Measurements from ENCODE around the gene PYDC1. TPM values are rescaled to one million over a fixed set of nuclear protein-coding genes. Genes with fewer than 3 reads are reported as not detected.

The PYDC1 gene
- total RNA-seq, 3 donors from 2014 or later = not detected

GRCh38 chr16:31221357-31222160 lies 4.6 kb upstream of the PYDC1 start:
- peaks cover 0 to 4% of the 10 kb centered on the region in 2 donors for H3K4me1 ChIP-seq
- peaks cover 4 to 23% of the 10 kb centered on the region in 2 donors for H3K27me3 ChIP-seq
- TF ChIP-seq, protein P1, sequence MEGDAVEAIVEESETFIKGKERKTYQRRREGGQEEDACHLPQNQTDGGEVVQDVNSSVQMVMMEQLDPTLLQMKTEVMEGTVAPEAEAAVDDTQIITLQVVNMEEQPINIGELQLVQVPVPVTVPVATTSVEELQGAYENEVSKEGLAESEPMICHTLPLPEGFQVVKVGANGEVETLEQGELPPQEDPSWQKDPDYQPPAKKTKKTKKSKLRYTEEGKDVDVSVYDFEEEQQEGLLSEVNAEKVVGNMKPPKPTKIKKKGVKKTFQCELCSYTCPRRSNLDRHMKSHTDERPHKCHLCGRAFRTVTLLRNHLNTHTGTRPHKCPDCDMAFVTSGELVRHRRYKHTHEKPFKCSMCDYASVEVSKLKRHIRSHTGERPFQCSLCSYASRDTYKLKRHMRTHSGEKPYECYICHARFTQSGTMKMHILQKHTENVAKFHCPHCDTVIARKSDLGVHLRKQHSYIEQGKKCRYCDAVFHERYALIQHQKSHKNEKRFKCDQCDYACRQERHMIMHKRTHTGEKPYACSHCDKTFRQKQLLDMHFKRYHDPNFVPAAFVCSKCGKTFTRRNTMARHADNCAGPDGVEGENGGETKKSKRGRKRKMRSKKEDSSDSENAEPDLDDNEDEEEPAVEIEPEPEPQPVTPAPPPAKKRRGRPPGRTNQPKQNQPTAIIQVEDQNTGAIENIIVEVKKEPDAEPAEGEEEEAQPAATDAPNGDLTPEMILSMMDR (IDR thresholded peaks at IDR 0.05) = no peak
- no peak for TF ChIP-seq POLR2AphosphoS5 (IDR thresholded peaks at IDR 0.05)
- no peak for TF ChIP-seq POLR2A (IDR thresholded peaks at IDR 0.05)

DNA sequence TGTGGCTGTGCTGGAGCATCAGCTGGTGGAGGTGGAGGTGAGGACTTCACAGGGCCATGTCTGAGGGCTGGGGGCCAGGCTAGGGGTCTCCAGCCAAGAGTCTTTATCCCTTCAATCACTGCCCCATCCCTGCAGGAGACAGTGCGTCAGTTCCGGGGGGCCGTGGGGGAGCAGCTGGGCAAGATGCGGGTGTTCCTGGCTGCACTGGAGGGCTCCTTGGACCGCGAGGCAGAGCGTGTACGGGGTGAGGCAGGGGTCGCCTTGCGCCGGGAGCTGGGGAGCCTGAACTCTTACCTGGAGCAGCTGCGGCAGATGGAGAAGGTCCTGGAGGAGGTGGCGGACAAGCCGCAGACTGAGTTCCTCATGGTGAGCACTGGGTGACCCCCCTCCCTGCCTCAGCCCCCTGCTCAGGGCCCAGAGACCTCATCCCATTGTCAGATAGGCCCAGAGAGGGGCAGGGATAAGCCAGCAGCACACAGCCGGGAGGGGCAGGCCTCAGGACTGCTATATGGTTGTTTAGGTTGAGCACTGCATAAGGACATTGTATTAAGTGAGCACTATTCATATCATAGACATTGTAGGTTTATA lies 2.3 kb upstream of the PYDC1 start:
- no peak overlapping the region for H3K27ac ChIP-seq
- intact Hi-C loops (cut with DNase I; ENCODE audit: low total_unique reads) = no loop called here
- H3K4me3 ChIP-seq = no peak overlapping the region
- no peak for DNase-seq (ENCODE audit: low spot score in 2 of 2)
- H3K27me3 ChIP-seq = peaks cover 4 to 25% of the 10 kb centered on the region in 2 donors
- H3K4me1 ChIP-seq = peaks cover 0 to 7% of the 10 kb centered on the region in 2 donors
- H3K36me3 ChIP-seq = no peaks in the 10 kb centered on the region
- no peaks in the 10 kb centered on the region for H3K9me3 ChIP-seq
- TF ChIP-seq, protein P1 (IDR thresholded peaks at IDR 0.05) = no peak
- TF ChIP-seq POLR2AphosphoS5 (IDR thresholded peaks at IDR 0.05) (no peak), POLR2A (IDR thresholded peaks at IDR 0.05) (no peak)

More at GRCh38 chr16:31221357-31222160, 4.6 kb upstream of the PYDC1 start:
- H3K9me3 ChIP-seq = no peaks in the 10 kb centered on the region
- intact Hi-C loops (cut with DNase I; ENCODE audit: low total_unique reads) = no loop called here
- no peak overlapping the region for H3K4me3 ChIP-seq
- DNase-seq (ENCODE audit: low spot score in 2 of 2) = no peak
- H3K27ac ChIP-seq = no peak overlapping the region
- H3K36me3 ChIP-seq = no peaks in the 10 kb centered on the region

- Histone ChIP-seq H3K27me3 (peaks cover 4 to 25% of the 10 kb centered on the region in 2 donors), H3K36me3 (no peaks in the 10 kb centered on the region), H3K4me3 (peak overlapping the region in 2 of 3 donors; percentile 55 to 71), H3K4me1 (peaks cover 0 to 7% of the 10 kb centered on the region in 2 donors), H3K27ac (no peak overlapping the region), H3K9me3 (no peaks in the 10 kb centered on the region)
- no peak for DNase-seq (ENCODE audit: low spot score in 2 of 2)
- TF ChIP-seq, protein P1 (IDR thresholded peaks at IDR 0.05) = no peak
- TF ChIP-seq POLR2AphosphoS5 (IDR thresholded peaks at IDR 0.05) (no peak), POLR2A (IDR thresholded peaks at IDR 0.05) (no peak)
- intact Hi-C loops (cut with DNase I; ENCODE audit: low total_unique reads) = no loop called here
These were observed 198 bp upstream of the PYDC1 start for GRCh38 chr16:31217136-31217530.

GRCh38 chr16:31215287-31216162 lies 1.4 kb downstream of the PYDC1 start:
- peaks cover 4 to 25% of the 10 kb centered on the region in 2 donors for H3K27me3 ChIP-seq
- H3K9me3 ChIP-seq = no peaks in the 10 kb centered on the region
- H3K4me3 ChIP-seq = peak overlapping the region; percentile 41 to 71 (median 55)
- intact Hi-C loops (cut with DNase I; ENCODE audit: low total_unique reads) = no loop called here
- H3K27ac ChIP-seq = no peak overlapping the region
- H3K36me3 ChIP-seq = no peaks in the 10 kb centered on the region
- peak in 1 of 2 donors; percentile 23 for DNase-seq (ENCODE audit: low spot score in 2 of 2)
- TF ChIP-seq POLR2AphosphoS5 (IDR thresholded peaks at IDR 0.05) = no peak
- TF ChIP-seq POLR2A (IDR thresholded peaks at IDR 0.05) = no peak
- TF ChIP-seq, protein P1 (IDR thresholded peaks at IDR 0.05) = no peak
- H3K4me1 ChIP-seq = peaks cover 0 to 7% of the 10 kb centered on the region in 2 donors

Measured in breast epithelium (tissue), 4 donors.